NCI-H1092 (cell line): ENCODE results near the gene TBCEL.
"Not testable (repeated sequence)": the region's sequence is repeated elsewhere in the genome, so short reads cannot be mapped to it uniquely, and the experiment has no call there.

Experiments
- DNase-seq: peaks from one replicate; lab custom pipeline; 2025; lab: John Stamatoyannopoulos, UW

TBCEL gene

GRCh38 chr11:121023848-121024751 is at the start of gene TBCEL:
TBCEL (plus strand) TSS chr11:121024102; CDS start chr11:121045691, 21,589 bp downstream.
- DNase-seq = peak; percentile 94

DNA sequence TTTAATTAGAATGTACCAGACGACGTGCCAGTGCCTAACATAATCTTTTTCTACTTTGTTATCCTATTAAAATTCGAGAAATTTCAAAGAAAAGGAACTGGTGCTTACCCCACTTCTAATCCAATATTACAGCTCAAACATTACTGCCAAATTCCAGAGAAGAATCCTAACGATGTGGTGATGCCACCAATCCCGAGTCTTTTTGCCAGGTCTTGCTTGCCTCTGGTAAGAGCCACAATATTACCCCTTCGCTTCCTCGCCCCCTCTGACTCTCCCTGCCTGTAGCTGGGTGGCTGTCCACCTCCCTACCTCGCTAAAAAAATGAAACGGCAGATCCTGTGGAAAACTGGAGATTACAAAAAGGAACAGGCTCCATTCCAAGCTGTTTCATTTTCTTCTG is 49.4 kb upstream of the TBCEL start:
- no peak for DNase-seq

GRCh38 chr11:120974965-120975364 is 48.9 kb upstream of the TBCEL start:
- no peak for DNase-seq

GRCh38 chr11:120977266-120978137 is 46.4 kb upstream of the TBCEL start:
- no peak for DNase-seq

- DNase-seq = no peak
Observed at GRCh38 chr11:120978701-120979100, 45.2 kb upstream of the TBCEL start.

DNA sequence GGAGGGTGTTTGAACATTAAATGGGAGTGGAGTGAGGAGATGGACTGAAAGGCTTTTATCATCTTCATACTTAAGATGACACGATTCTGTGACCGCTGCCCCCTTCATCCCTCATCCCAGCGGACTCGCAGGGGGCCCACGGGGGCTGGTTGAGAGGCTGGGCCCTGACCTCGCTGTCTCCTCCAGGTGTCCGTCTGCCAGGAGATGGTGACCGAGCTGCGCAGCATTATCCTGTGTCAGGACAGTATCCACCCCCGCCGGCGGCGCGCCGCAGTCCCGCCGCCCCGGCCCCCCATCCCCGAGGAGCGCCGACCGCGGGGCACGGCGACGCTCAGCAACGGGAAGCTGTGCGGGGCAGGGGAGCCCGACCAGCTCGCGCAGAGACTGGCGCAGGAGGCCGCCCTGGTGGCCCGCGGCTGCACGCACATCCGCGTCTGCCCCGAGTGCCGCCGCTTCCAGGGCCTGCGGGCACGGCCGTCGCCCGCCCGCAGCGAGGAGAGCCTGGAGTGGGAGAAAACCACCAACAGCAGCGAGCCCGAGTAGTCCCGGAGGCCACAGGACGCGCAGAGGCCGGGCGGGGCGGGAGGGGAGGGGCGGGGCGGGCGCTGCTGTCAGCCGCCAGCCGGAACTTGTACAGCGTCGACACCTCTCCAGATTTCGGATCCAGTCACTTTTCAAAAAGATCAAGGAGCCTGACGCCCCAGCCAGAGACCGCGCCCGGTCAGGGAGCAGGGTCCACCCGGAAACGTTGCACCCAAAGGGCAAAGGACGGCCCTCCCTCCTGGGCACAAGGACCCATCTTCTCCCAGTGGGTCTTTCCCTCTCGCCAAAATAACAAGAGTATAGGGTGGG is 38.0 kb upstream of the TBCEL start:
- peak; percentile 40 for DNase-seq

GRCh38 chr11:120988603-120989002 is 35.3 kb upstream of the TBCEL start:
- DNase-seq = no peak

GRCh38 chr11:120991830-120992686 is 31.8 kb upstream of the TBCEL start:
- no peak for DNase-seq

- no peak for DNase-seq
Observed at GRCh38 chr11:120994091-120994859, 29.6 kb upstream of the TBCEL start.

GRCh38 chr11:120995184-120995583 is 28.7 kb upstream of the TBCEL start:
- no peak for DNase-seq

DNA sequence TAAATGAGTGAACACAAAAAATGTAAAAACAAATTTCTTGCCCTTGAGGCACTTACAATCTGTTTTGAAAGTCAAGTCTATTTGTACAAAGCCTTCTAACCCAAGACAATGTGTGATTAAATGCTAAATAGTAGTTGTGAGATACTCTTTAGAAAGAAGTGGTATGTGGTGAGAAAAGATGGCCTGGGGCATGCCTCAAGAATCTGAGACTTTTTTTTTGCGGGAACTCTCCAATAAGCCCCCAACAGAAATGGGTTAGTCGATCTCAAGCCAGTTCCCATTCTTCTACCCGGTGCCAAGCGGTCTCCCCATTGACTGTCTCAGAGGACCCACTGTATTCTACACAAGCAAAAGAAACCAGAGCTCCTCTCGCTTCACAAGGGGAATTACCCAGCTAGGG is 26.9 kb upstream of the TBCEL start:
- no peak for DNase-seq

- DNase-seq = no peak
Observed at GRCh38 chr11:120998581-120998980, 25.3 kb upstream of the TBCEL start.

- DNase-seq = no peak
Observed at GRCh38 chr11:121004206-121004840, 19.6 kb upstream of the TBCEL start.

- no peak for DNase-seq
Observed at GRCh38 chr11:121006922-121007321, 17.0 kb upstream of the TBCEL start.

GRCh38 chr11:121008551-121008950 is 15.4 kb upstream of the TBCEL start:
- DNase-seq = no peak

DNA sequence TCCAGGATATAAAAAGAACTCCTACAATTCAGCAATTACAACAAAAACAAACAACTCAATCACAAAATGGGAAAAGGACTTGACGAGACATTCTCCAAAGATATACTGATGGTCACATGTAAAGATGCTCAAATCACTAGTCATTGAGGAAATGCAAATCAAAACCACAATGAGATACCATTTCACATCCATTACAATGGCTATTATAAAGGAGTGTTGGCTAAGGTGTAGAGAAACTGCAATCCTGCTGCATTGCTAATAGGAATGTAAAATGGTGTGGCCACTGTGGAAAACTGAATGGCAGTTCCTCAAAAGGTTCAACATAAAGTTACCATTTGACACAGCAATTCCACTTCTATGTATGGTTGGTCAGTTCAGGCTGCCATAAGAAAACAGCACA is 11.8 kb upstream of the TBCEL start:
- no peak for DNase-seq

DNA sequence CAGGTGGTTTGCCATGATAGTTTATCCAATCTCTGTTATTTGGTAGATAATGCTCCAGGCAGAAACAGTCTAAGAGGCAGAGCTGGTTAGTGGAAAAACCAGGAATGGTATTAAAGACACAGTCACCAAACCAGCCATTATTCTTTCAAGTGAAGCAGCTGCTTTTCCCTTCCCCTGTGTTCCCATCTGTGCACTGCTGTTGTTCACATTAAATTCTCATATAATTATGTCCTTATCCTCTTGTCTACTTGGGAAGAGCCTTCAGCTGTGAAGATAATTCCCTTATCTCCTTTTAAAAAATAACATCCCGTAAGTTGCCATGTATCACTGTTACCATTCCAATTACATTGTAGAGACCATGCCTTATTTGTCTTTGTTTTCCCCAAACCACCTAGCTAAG is 5.2 kb upstream of the TBCEL start:
- DNase-seq = no peak

DNA sequence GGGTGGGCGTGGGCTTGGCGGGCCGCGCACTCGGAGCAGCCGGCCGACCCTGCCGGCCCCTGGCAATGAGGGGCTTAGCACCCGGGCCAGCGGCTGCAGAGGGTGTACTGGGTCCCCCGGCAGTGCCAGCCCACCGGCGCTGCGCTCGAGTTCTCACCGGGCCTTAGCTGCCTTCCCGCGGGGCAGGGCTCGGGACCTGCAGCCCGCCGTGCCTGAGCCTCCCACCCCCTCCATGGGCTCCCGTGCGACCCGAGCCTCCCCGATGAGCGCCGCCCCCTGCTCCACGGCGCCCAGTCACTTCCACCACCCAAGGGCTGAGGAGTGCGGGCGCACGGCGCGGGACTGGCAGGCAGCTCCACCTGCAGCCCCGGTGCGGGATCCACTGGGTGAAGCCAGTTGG is 2.2 kb upstream of the TBCEL start:
- DNase-seq = not testable (repeated sequence)

GRCh38 chr11:121024989-121025388 is 1.1 kb downstream of the TBCEL start:
- DNase-seq = no peak

DNA sequence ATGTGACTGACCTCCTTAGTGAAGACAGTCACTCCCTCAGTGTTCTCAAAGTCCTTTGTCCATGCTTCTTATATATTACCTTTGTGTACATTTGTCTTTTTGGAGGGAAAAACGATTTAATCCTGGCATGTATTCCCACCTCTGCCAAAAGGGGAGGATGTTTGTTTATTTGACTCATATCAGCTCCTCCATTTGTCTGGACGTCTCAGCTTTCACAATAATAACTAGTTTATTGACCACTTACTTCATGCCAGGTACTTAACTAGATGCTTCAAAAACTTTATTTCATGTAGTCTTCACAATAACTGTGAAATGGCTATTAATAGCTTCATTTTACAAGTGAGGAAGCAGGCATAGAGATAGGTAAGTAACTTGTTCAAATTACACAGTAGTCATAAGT is 5.3 kb downstream of the TBCEL start:
- no peak for DNase-seq
